GM21447 (cell line): ENCODE measurements around the gene SYNGR3.
"Not testable (repeated sequence)": the region's sequence is repeated elsewhere in the genome, so short reads cannot be mapped to it uniquely, and the experiment has no call there.

ENCODE experiments used
- ATAC-seq: cut with Tn5 transposase; IDR thresholded peaks from one replicate; pipeline ENCODE4 v1.9.1; 2021; ENCODE audit not compliant: unreplicated experiment

Gene SYNGR3

GRCh38 chr16:2008009-2008526, 18.3 kb downstream of the SYNGR3 start:
- ATAC-seq: no peak

- ATAC-seq: peak; percentile 12
These were observed 18.9 kb downstream of the SYNGR3 start for GRCh38 chr16:2008631-2009163.

GRCh38 chr16:2009164-2009711, 19.5 kb downstream of the SYNGR3 start:
- peak; percentile 26 for ATAC-seq

DNA sequence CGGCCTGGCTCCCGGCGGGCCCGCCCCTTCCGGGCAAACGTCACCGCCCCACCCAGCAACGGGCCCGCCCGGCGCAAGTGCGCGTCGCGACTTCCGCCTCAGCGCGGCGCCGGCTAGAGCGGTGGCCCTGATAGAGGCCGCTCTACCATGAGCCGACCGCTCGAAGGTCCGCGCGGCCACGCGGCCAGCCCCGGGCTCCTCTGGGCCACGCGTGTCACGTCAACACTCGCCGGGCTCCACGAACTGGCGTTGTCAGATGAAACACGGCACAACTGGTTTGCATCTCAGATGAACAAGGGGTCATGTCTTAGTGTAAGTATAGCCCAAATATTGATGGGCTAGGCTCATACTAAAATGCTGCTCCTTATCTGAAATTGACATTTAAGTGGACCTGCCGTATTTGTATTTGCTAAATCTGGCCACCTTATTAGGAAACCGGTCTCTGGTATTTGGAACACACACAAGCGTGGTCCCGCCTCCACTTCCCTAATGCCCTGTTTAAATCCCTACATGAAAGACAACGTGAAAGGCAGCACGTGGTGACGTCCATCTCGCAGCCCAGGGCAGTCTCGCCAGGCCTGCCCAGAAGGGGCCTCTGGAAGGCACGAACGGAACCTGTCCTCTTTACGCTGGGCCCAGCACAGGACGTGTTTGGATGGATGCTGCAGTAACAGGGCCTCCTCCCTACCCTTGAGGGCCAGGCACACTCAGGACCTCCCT, 20.2 kb downstream of the SYNGR3 start, which contains the start of gene ZNF598:
Gene ZNF598 (minus strand): TSS at position 31 of the 720 bp plus-strand sequence.
- ATAC-seq: peak; percentile 69

GRCh38 chr16:2011726-2012125, 22.0 kb downstream of the SYNGR3 start:
- ATAC-seq: not testable (repeated sequence)

GRCh38 chr16:2013527-2013926, 23.8 kb downstream of the SYNGR3 start:
- ATAC-seq: no peak

DNA sequence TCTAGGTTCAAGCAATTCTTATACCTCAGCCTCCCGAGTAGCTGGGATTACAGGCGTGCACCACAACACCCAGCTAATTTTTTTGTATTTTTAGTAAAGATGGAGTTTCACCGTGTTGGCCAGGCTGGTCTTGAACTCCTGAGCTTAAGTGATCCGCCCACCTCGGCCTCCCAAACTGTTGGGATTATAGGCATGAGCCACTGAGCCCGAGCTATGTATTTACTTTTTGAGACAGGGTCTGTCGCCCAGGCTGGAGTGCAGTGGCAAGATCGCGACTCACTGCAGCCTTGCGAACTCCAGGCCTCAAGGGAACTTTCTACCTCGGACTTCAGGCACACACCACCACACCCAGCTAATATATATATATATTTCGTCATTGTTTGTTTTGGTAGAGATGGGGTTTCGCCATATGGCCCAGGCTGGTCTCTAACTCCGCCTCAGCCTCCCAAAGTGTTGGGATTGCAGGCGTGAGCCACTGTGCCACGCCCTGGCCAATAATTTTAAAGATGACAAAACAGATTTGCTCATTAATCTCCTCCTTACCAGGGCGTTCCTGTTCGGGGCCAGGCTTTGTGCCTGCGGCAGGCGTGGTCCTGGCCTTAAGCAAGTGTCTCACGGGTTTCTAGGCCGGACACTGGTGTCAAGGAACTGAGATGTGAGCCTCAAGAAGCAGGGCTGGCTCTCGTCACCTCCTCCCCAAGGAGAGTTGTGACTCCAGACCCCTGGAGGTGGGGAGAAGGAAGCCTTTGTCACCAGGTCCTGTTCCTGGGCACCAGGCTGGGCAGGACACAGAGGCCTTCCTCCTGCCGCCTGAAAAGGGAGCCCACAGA, 25.6 kb downstream of the SYNGR3 start:
- no peak for ATAC-seq

DNA sequence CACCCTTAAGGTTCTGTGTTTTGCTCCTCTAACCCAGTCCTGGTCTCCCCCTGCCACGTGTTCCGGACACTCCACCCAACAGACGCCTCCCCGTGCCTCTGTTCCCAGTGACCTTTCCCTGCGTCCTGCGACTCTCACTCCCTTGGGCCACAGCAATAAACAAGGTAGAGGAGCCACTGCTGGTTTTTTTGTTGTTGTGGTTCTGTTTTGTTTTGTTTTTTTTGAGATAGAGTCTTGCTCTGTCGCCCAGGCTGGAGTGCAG, 26.1 kb downstream of the SYNGR3 start:
- ATAC-seq: no peak

- ATAC-seq: no peak
These were observed 26.7 kb downstream of the SYNGR3 start for GRCh38 chr16:2016407-2016922.

GRCh38 chr16:2019518-2019920, 29.7 kb downstream of the SYNGR3 start, which contains the start of gene NPW:
TSS of gene NPW (plus strand) at chr16:2019785.
- ATAC-seq: no peak

DNA sequence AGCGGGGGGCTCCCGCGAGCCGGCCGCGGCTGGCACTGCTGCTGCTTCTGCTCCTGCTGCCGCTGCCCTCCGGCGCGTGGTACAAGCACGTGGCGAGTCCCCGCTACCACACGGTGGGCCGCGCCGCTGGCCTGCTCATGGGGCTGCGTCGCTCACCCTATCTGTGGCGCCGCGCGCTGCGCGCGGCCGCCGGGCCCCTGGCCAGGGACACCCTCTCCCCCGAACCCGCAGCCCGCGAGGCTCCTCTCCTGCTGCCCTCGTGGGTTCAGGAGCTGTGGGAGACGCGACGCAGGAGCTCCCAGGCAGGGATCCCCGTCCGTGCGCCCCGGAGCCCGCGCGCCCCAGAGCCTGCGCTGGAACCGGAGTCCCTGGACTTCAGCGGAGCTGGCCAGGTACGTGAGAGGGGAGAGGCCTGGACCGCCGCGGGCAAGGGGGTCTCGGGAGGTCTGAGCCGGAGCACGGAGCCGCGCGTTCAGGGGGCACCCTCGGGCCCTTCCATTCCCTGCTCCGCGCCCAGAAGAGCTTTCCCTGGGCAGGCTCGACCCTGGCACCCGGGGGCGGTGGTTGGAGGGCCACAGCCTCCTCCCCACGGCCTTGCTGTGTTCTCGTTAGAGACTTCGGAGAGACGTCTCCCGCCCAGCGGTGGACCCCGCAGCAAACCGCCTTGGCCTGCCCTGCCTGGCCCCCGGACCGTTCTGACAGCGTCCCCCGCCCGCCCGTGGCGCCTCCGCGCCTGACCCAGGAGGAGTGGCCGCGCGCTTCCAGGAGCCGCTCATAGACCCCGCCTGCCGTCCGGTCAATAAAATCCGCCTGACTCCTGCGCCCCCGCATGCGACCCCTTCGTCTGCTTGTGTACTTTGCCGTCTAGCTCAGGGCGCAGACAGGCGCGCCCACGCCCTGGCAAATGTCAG, 30.4 kb downstream of the SYNGR3 start:
- no peak for ATAC-seq

DNA sequence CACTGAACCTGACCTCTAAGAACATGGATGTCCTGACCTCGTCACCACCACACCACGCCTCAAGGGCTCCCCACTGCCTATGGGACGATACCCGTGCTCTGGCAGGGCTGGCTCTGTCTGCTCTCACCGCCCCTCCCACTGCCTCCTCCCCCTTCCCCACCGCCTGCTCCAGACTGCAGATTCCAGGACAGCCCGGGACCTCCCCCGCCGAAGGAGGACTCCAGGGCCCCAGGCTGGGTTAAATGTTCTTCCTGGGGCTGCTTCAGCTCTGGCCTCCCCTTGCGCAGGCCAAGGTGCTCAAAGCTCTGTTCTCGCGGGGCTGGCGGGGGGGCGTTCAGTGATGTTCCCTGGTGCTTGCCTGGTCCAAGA, 32.9 kb downstream of the SYNGR3 start:
- ATAC-seq: no peak

DNA sequence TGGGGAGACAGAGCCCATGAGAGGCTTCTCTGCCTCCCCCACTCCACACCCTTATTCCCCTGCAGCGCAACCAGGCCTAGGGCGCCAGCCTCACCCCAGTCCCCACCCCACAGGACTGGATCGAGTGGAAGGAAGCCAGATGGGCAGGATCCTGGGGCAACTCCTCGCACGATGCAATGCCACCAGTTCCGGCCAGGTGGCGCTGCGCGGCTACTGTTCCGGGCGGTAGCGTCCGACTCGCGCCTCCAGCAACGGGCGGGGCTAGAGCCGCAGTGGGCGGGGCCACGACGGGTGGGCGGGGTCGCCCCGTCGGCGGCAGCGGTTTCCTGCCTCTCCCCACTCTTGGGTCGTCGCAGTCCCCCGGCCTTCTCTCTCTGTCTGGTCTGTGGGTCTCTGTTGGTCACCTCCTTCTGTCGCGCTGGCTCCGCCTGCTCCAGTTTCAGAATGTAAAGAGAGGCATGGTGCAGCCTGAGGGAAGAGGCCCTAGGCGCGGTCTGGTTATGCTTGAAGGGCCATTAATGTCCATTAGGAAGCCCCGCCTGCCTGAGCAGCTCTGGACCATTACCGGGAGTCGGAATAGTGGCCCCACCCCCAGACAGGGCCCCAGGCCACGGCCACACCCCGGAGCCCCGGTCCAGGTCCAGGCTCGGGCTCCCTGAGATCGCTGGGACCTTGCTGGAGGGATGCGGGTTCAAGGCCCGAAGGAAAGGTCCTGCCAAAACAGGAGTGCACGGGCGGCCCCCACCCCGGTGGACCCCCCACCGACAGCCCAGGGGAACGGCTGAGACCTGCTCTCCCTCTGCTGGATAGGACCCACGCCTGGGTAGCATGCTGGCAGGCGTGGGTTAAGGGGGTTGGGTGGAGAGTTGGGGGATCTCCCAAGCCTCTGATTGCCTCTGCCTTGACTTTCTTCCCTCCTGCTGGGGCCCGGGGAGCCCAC, 33.6 kb downstream of the SYNGR3 start:
- ATAC-seq: no peak

DNA sequence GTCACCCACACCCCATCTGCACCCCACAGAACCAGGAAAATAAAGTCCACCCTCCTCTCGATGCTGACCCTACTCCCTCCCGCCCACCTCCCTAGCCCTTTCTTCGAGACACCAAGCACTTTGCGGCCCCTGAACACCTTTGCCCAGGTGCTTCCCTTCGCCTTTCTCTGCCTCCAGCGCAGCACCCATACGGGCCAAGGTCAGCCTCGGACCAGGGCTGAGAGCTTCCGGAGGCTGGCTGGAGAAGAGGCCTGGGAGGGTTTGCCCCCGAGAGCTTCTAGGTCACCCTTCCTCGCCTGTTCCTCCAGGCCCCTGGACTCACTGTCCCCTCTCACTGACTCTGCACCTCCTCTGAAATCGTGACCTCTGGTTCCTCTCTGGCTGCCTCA, 34.3 kb downstream of the SYNGR3 start:
- no peak for ATAC-seq

DNA sequence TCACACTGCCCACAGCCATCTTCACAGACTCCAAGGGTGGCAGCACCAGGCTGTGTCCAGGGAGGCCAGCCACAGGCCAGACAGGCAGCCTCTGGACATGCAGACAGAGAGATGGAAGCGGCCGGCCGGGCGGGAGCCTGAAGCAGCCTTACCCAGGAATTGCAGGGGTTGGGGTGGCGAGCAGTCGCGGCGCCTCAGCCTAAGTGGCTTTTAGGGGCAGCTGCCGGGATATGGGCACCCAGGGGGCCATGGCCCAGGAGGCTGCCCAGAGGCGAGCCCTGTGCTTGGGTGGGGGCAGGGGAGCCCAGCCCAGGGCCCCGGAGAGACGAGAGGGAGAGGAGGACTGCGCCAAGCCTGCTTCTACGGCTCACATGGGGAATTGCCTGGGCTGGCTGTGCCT, 35.5 kb downstream of the SYNGR3 start:
- ATAC-seq: no peak

DNA sequence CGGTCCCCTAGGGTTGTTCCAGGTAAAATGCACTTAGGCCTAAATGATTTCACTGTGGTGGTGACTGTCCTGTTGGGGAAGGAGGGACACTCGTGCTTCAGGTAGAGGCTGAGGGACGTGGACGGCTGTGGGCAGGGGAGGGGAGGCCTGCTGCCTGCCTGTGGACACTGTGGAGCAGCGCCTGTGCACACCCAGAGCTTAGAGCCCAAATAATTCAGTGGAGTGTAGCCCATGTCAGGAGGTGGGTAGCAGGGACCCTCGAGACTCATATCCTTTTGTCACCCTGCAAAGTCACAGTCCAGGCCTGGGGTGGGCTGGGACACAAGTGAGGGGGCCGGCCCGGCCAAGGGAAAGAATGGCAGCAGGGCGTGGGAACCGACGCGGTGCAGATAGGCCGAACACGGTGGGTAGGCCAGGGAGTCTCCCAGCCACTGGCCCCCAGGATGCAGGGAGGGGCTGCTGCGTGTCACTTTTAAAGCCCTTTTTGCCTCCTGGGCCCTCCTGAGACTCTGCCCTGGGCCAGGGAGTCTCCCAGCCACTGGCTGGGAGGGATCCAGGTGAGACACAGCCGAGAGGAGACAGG, 36.2 kb downstream of the SYNGR3 start:
- no peak for ATAC-seq

GRCh38 chr16:2026461-2027023, 36.8 kb downstream of the SYNGR3 start, which contains the start of gene NHERF2:
TSS of gene NHERF2 (plus strand) at chr16:2026902. CDS start at chr16:2027006, 104 bp downstream.
- ATAC-seq: no peak
